NCI-H1048 (cell line): Measurements from ENCODE around the gene KISS1R.
"Not testable (repeated sequence)": the region's sequence is repeated elsewhere in the genome, so short reads cannot be mapped to it uniquely, and the experiment has no call there.

Experiments used
- DNase-seq: peaks from one replicate; lab custom pipeline; 2025; lab: John Stamatoyannopoulos, UW

KISS1R gene

DNA sequence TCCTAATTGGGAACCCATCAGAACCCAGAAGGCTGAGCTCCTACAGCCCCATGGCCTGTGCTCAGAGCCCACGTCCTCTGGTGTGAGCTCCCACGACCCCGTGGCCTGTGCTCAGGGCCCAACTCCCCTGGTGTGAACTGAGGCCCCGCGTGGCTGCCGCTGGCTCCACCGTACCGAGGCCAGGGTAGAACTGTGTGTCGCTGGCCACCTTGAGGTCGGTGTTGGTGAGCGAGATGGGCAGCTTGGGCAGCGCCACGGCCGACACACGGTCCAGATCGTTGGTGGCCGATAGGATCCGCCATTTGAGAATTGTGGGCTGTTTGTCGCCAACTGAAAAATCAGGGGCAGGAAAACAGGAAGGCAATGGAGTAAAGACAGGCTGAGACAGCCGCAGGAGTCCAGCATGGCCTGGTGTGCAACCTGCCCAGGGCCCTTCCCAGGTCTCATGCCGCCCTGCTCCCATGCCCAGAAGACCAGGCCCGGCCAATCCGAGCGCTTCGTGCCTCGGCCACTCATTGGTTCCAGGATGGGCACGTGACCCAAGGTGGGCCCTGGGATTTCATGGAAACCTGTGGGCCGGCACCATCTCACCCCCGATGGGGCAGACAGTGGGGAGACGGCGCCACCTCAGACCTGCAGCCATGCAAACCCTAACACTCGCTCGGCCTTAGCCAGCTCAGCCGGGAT lies 35.6 kb upstream of the KISS1R start:
- DNase-seq = no peak

DNA sequence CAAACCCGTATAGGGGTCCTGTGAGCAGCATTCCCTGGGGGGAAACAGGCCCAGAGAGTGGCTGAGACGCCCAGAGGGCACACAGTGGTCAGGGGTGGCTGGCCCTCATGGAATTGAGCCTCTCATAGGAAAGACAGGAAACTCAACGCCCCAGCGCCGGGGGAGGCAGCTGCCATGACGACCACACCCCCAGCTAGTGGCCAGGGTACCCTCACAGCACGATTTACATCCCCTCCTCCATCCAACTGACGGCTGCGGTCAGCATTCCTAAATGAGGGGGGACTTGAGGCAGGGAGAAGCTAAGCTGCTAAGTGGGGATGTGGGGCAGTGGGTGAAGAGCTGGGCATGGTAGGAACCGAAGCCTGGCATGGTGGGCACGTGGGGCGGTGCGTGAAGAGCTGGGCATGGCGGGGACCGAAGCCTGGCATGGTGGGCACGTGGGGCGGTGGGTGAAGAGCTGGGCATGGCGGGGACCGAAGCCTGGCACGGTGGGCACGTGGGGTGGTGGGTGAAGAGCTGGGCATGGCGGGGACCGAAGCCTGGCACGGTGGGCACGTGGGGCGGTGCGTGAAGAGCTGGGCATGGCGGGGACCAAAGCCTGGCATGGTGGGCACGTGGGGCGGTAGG lies 34.1 kb upstream of the KISS1R start:
- no peak for DNase-seq

DNA sequence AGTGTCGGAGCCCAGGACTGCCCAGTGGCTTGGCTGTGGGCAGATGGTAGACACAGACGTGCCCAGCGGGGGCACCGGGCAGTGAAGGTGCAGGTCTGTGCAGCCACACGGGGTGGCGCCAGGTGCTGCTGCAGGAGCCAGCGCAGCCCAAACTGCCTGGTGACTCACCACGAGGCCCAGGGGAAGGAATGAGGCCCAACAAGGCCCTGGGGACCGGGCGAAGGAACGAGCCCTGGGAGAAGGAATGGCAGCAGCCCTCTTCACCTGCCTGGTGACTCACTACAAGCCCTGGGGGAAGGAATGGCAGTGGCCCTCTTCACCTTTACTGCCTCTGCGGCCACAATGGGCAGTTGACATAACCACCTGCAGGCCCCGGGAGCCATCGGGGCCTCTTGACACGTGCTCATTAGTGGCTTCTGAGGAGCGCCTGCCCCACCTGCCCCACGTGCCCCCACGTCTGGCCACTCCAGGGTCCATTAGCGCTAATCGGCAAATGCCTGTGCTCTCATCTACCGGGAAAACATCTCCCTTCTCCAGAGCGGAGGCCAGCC lies 33.4 kb upstream of the KISS1R start:
- DNase-seq = no peak

DNA sequence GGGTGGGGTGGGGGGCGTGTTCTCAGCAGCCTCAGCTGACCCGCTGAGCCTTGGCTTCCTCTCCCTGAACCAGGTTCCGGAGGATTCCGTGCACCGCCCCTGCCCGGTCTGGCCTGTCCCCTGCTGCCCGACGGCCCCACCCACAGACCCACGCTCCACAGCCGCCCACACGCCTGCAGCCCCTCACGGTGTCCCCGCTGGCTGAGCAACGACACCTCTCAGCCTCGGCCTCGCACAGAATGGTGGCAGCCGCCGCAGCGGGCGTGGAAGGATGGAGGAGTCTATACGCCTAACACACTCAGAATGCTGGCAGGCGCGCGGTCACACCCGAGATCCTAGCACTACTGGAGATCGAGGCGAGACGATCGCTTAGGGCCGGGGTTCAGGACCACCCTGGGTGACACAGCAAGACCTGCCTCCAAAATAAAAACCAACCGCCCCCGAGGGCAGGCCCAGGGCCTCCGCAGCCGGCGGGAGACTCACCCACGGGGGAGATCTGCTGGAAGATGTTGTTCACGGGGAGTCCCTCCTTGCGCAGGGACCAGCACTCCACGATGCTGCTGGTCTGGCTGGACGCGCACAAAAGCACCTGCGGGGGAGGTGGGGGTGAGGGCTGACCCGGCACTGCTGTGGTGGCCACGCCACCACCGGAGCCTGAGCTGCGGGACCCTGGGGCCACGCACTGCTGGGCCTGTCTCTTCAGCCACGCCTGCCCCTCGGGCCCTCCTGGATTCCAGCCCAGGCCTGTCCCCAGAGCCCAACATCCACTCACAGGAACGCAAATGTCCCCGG lies 32.5 kb upstream of the KISS1R start:
- no peak for DNase-seq

DNA sequence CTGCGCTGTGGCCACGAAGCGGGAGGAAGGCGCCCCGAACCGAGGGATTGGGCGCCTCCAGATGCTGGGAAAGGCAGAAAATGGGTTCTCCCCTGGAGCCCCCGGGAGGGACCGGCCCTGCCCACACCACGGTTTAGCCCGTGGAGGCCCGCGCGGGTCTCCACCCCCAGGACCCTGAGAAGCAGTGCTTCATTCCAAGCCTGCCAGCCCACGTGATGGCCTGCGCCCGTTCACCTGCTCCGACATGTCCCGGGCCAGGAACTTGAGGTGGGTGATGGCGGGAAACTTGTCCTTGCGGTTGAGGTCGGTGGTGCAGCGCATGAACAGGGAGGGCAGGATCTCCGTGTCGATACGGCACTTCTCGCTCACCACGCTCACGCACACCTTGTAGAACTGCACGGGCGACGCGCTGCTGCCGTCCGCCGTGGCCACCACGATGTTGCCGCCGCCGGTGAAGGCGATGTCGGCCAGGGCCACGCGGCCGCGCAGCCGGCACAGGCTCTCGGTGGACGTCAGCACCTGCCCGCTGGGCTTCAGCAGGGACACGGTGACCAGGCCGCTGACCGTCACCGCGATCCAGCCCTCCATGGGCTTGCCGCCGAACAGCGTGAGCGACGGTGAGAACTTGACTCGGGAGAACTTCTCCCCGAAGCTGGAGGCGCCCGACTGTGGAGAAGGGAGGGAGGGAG lies 31.5 kb upstream of the KISS1R start:
- no peak for DNase-seq

DNA sequence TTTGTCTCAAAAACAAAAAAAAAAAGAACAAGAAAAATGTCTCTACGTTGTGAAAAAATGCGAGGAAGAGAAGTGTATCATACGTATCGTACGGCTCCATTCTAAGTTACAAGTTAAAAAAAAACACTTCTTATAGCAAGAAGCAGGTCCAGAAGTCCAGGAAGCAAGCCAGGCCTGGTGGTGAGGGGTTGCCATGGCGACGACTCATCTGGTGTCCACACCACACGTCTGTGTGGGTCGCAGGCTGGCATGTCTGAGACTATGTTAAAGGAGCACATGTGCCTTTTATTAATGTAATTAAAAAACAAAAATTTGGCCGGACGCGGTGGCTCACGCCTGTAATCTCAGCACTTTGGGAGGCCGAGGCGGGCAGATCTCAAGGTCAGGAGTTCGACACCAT lies 30.1 kb upstream of the KISS1R start:
- no peak for DNase-seq

DNA sequence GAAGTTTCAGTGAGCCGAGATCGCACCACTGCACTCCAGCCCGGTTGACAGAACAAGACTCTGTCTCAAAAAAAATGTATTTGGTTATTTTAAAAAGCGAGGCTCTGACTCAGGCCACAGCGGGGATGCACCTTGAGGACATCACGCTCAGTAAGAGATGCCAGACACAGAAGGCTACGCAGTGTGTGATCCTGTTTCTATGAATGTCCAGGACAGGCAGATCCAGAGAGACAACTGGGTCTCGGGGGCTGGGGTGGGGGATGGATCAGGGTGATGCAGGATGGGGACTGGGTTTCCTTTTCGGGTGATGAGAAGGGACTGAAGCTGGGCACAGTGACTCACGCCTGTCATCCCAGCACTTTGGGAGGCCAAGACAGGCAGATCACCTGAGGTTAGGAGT lies 29.5 kb upstream of the KISS1R start:
- DNase-seq = no peak

DNA sequence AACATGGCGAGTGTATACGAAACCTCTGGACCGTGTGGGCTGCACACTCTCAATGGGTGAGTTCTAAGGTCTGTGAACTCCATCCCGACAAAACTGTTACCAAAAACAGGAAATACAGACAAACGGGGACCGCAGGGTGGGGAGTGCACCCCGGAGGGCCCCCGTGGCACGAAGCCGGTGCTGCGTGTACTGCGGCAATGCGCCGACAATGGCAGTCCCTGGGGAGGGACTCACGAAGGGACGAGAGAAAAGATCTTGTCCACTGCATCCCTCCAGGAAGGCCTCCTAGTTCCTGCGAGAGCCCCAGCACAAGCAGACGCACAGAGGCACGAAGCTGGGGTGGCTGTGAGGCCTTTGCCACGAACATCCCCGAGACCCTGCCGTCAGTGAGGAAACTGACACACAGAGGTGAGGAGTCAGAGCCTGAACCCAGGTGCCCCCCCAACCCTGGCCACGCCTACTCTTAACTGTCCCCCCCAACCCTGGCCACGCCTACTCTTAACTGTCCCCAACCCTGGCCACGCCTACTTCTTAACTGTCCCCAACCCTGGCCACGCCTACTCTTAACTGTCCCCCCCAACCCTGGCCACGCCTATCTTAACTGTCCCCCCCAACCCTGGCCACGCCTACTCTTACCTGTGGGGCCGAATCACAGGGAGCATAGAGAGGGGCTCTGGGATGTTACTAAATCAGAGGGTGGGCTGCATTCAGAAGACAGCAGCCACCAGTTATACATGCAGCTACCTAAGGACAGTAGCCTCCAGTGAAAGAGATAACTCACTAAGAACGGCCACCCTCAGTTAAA lies 28.4 kb upstream of the KISS1R start:
- DNase-seq = no peak

DNA sequence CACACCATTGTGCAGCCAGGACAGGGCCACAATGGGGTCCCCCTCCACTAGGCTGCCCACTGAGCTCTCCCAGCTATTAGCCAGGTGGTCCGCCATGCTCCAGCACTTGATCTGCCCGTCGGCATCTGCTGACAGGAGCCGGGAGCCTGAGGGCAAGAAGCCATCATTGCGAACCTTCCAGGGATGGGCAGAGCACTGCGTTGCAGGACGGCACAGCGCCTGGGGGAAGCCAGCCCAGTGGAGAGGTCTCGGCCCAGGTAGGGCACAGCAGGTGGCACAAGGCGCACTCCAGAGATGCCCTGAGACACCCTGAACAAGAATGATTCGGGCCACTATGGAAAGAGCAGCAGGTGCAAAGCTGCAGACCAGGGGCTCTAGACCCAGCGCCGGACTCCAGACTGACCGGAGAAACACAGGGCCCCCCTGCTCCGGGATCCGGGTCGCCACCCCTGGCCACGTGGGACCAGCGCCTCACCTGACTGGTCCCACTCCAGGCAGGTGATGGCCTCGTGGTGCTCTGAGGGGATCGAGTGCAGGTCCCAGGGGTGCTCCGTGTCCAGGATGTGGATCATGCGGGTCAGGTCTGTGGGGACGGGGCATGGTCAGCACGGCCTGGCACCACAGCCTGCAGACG lies 27.4 kb upstream of the KISS1R start:
- DNase-seq = no peak

DNA sequence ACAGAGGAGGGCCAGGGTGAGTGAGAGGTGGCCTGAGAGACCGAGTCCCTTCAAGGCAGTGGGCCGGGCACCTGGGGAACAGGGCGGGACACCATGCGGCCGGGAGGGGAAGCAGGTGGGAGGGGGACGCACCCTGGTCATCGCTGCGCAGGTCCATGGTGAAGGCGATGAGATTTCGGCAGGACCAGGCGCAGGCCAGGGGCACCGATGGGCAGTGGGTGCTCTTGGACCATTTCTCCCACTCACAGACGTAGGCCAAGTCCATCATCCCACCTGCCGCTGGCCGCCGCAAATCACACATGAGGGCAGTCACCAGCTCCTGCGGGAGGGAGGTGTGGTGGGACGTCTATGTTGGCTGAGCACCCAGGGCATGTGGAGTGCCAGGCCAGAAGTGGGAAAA lies 26.3 kb upstream of the KISS1R start:
- no peak for DNase-seq

DNA sequence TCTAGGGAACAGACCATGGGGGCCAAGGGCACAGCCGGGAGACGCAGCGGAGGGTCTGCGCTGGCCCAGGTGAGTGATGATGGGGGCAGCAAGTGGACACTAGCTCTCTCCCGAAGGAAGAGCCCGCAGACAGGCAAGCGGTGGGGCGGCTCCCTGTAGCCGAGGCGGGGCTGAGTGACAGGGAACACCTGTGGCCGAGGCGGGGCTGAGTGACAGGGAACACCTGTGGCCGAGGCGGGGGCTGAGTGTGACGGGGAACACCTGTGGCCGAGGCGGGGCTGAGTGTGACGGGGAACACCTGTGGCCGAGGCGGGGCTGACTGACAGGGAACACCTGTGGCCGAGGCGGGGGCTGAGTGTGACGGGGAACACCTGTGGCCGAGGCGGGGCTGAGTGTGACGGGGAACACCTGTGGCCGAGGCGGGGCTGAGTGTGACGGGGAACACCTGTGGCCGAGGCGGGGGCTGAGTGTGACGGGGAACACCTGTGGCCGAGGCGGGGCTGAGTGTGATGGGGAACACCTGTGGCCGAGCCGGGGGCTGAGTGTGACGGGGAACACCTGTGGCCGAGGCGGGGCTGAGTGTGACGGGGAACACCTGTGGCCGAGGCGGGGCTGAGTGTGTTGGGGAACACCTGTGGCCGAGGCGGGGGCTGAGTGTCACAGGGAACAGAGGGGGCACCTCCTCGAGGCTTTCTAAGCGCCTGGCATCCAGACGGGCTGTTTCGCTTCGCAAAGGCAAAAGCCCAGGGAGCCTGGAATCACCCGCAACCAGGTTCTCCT lies 25.5 kb upstream of the KISS1R start:
- DNase-seq = not testable (repeated sequence)

DNA sequence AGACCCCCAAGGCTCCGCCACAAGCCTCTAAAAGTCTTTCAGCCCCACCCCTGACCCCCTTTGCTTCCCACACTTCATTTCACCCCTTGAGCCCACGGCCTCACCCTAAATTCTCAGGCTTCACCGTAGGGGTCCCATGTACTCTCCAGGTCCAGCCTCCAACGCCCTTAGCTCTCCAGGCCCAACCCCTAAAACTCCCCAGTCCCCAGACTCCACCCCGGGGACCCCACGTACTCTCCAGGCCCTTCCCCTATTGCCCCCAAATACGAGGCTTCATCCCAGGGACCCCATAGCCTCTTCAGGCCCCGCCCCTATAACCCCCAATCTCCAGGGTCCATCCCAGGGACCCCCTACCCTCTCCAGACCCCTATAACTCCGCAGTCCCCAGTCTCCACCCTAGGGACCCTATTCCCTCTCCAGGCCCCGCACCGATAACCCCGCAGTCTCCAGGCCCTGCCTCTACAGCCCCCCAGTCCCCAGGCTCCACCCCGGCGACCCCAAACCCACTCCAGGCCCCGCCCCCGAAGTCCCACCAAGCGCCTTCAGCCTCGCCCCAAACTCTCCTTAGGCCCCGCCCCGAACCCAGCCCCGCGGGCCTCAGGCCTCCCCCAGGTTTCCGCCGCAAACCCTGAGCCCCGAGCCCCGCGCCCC lies 24.8 kb upstream of the KISS1R start:
- DNase-seq = no peak

DNA sequence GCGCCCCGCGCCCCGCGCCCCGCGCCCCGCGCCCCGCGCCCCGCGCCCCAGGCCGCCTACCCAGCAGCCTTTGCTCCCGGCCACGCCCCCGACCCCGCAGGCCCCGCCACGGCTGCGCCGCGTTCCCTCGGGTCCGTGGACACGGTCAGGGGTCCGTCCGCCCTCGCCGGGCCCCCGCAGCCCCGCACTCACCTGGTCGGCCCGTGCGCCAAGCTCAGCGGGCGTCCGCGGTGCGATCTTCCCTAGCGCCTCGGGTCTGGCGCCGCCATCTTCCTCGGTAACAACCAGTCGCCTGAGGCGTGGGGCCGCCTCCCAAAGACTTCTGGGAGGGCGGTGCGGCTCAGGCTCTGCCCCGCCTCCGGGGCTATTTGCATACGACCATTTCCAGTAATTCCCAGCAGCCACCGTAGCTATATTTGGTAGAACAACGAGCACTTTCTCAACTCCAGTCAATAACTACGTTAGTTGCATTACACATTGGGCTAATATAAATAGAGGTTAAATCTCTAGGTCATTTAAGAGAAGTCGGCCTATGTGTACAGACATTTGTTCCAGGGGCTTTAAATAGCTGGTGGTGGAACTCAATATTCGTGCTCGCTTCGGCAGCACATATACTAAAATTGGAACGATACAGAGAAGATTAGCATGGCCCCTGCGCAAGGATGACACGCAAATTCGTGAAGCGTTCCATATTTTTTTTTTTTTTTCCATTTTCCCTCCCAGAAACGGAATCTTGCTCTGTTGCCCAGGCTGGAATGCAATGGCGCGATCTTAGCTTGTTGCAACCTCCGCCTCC lies 24.0 kb upstream of the KISS1R start, which contains the start of the genes MED16 and RNU6-9:
TSS of gene MED16 (minus strand) at position 294 of the 796 bp plus-strand sequence. CDS start 2,056 bp downstream, outside the sequence.
TSS of gene RNU6-9 (plus strand) at position 591 of the 796 bp plus-strand sequence.
- DNase-seq = peak; percentile 85

DNA sequence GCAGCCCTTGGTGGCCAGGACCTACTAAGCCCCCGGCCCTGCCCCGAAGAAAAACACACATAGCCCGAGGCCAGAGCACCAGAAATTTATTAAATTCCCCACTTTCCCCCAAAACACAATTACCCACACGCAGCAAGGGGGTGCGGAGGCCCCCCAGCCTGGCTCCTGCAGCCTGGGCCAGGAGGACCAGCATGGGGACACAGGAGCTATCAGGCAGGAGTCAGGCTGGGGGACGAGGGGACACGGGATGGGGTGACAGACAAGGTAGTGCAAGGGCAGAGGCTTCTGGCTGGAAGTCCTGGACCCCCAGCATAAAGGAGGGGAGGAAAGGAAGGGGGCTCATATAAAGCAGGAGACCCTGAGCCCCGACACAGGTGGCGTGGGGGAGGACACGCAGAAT lies 20.7 kb upstream of the KISS1R start:
- DNase-seq = no peak

DNA sequence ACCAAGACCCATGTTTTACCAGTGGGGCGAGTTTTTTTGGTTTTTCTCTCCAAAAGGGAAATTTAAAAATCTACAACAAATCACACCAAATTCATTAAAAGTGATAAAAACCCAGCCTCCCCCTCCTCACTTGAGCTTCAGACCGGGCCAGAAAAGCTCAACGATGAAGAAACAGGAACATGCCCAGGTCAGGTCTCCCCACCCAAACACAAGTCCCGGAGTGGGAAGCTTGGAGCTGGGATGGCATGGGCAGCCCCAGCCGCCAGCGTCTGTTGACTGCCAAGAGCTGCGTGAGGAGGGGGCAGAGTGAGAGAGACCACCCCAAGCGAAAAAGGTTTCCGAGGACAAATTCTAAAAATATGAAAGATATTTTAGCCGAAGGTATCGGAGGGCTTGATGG lies 20.1 kb upstream of the KISS1R start:
- no peak for DNase-seq

DNA sequence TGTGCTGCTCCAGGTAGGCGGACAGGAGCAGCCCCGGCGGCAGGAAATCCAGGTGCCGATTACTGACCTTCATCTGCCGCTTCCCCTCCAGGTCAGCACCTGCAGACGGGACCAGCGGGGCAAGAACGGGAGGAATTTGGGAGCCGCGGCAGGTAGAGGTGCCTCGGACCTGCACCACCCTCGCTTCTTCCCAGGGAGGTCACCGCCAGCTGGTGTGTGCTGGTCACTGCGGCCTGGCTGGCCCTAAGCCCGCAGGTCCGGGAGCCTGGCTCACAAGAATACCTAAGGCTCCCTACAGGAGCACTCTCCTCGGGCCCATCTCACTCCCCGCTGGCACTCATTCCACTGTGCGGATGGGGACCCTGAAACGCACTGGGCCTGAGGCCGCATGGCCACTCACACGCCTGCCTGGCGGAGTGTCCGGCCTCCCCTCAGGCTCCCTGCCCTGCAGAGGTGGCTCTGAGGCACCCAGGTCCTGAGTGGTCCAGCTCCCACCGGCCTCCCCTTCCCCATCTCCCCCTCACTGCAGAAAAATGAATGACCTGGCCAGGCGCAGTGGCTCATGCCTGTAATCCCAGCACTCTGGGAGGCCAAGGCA lies 19.6 kb upstream of the KISS1R start:
- no peak for DNase-seq

DNA sequence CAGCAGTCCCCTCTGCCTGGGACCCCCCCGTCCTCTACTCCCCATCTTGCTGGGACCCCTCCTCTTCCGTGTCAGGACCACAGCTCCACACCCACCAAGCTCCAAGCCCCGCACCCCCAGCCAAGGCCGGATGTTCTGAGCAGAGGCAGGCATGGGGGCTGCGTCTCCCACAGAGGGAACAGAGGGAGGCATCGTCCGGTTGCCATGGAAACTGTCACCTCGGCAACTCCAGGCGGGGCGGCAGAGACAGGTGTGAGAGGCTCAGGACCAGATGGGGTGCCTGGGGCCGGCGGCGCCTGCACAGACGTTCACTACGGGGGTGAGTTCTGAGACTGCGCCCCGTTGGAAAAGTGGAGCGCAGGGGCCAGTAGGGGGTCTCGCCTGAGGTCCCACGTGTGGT lies 18.5 kb upstream of the KISS1R start:
- no peak for DNase-seq
